ENCODE results near the gene ANKS4B. TPM values are rescaled to one million over a fixed set of nuclear protein-coding genes. Genes with fewer than 3 reads are reported as not detected.

Gene ANKS4B
- total RNA-seq, 1 experiment from 2014 or later = not detected

DNA sequence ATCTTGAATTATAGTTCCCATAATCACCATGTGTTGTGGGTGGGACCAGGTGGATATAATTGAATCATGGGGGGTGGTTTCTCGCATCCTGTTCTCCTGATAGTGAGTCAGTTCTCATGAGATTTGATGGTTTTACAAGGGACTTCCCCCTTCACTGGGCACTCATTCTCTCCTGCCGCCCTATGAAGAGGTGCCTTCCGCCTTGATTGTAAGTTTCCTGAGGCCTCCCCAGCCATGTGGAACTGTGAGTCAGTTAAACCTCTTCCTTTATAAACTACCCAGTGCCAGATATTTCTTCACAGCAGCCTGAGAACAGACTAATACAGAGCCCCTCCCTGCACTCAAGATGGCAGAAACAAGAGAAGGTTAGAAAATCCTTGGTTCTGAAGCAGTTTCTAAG, 48.7 kb upstream of the ANKS4B start:
- H3K9me3 ChIP-seq (ENCODE audit: control insufficient read depth, insufficient read depth, low read depth, low read length) = no peaks in the 10 kb centered on the region
- BruUV-seq (replicated peaks) = no TSS peak
- H3K4me3 ChIP-seq (ENCODE audit: low read depth in 2 of 2, low read length in 2 of 2) = no peak overlapping the region
- DNase-seq (ENCODE audit: low read depth, low spot score) (no peak), ATAC-seq (no peak)
- in situ Hi-C loops (cut with HindIII; ENCODE audit: low pct_unique_long_range_greater_than_20kb, low sequenced_read_pairs) (loop anchor here (25.0 kb wide), 1 partner anchor 102 kb away; the partner anchor contains the start of gene CRYM), intact Hi-C loops (cut with micrococcal nuclease; ENCODE audit: unreplicated experiment) (no loop called here)
- ChIA-PET POLR2A (no interaction called here), CTCF (no interaction called here)
- H3K36me3 ChIP-seq (ENCODE audit: control insufficient read depth, insufficient read depth, low read length) = no peaks in the 10 kb centered on the region
- H3K4me1 ChIP-seq (ENCODE audit: control insufficient read depth, insufficient read depth, low read length) = 0 out of 2 replicates have a peak, but pooled peaks cover 4% of the 10 kb centered on the region
- H3K27me3 ChIP-seq (ENCODE audit: control insufficient read depth, insufficient read depth, low read length) = no peaks in the 10 kb centered on the region
- TF ChIP-seq POLR2AphosphoS5 (IDR thresholded peaks at IDR 0.05; ENCODE audit: low read depth, low read length) = no peak
- TF ChIP-seq, protein P1, sequence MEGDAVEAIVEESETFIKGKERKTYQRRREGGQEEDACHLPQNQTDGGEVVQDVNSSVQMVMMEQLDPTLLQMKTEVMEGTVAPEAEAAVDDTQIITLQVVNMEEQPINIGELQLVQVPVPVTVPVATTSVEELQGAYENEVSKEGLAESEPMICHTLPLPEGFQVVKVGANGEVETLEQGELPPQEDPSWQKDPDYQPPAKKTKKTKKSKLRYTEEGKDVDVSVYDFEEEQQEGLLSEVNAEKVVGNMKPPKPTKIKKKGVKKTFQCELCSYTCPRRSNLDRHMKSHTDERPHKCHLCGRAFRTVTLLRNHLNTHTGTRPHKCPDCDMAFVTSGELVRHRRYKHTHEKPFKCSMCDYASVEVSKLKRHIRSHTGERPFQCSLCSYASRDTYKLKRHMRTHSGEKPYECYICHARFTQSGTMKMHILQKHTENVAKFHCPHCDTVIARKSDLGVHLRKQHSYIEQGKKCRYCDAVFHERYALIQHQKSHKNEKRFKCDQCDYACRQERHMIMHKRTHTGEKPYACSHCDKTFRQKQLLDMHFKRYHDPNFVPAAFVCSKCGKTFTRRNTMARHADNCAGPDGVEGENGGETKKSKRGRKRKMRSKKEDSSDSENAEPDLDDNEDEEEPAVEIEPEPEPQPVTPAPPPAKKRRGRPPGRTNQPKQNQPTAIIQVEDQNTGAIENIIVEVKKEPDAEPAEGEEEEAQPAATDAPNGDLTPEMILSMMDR (IDR thresholded peaks at IDR 0.05) = no peak
- TF ChIP-seq TCF7L2 (IDR thresholded peaks at IDR 0.05; ENCODE audit: low read depth, low read length) = no peak
- TF ChIP-seq SIN3A (IDR thresholded peaks at IDR 0.05; ENCODE audit: borderline replicate concordance, insufficient read depth, low read depth, low read length) = no peak
- TF ChIP-seq, protein P2, sequence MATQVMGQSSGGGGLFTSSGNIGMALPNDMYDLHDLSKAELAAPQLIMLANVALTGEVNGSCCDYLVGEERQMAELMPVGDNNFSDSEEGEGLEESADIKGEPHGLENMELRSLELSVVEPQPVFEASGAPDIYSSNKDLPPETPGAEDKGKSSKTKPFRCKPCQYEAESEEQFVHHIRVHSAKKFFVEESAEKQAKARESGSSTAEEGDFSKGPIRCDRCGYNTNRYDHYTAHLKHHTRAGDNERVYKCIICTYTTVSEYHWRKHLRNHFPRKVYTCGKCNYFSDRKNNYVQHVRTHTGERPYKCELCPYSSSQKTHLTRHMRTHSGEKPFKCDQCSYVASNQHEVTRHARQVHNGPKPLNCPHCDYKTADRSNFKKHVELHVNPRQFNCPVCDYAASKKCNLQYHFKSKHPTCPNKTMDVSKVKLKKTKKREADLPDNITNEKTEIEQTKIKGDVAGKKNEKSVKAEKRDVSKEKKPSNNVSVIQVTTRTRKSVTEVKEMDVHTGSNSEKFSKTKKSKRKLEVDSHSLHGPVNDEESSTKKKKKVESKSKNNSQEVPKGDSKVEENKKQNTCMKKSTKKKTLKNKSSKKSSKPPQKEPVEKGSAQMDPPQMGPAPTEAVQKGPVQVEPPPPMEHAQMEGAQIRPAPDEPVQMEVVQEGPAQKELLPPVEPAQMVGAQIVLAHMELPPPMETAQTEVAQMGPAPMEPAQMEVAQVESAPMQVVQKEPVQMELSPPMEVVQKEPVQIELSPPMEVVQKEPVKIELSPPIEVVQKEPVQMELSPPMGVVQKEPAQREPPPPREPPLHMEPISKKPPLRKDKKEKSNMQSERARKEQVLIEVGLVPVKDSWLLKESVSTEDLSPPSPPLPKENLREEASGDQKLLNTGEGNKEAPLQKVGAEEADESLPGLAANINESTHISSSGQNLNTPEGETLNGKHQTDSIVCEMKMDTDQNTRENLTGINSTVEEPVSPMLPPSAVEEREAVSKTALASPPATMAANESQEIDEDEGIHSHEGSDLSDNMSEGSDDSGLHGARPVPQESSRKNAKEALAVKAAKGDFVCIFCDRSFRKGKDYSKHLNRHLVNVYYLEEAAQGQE (IDR thresholded peaks at IDR 0.05; ENCODE audit: insufficient read depth in 1 of 2, low read depth in 2 of 2, low read length in 1 of 2) = no peak
- H3K27ac ChIP-seq (ENCODE audit: low read length) = no peak overlapping the region

DNA sequence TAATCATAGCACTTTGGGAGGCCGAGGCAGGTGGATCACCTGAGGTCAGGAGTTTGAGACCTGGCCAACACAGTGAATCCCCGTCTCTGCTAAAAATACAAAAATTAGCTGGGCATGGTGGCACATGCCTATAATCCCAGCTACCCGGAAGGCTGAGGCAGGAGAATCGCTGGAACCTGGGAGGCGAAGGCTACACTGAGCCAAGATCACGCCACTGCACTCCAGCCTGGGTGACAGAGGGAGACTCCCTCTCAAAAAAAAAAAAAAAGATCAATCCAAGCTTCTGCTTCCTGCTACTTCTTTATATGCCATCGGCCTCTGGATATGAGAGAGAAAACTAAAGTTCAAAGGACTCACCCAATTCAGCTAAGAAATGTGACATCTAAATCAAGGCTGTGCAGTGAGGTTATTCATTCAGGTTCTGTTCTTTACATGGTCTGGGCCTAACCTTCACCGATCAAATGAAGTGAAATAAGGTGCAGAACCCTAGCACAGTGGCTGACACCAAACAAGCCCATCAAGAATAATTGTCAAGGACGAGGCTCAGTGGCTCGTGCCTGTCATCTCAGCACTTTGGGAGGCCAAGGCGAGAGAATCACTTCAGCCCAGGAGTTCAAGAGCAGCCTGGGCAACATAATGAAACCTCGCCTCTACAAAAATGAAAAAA, 47.7 kb upstream of the ANKS4B start:
- in situ Hi-C loops (cut with HindIII; ENCODE audit: low pct_unique_long_range_greater_than_20kb, low sequenced_read_pairs) (loop anchor here (25.0 kb wide), 1 partner anchor 102 kb away; the partner anchor contains the start of gene CRYM), intact Hi-C loops (cut with micrococcal nuclease; ENCODE audit: unreplicated experiment) (no loop called here)
- Histone ChIP-seq H3K4me3 (ENCODE audit: low read depth in 2 of 2, low read length in 2 of 2) (no peak overlapping the region), H3K4me1 (ENCODE audit: control insufficient read depth, insufficient read depth, low read length) (0 out of 2 replicates have a peak, but pooled peaks cover 4% of the 10 kb centered on the region), H3K27ac (ENCODE audit: low read length) (no peak overlapping the region), H3K36me3 (ENCODE audit: control insufficient read depth, insufficient read depth, low read length) (no peaks in the 10 kb centered on the region), H3K9me3 (ENCODE audit: control insufficient read depth, insufficient read depth, low read depth, low read length) (no peaks in the 10 kb centered on the region), H3K27me3 (ENCODE audit: control insufficient read depth, insufficient read depth, low read length) (no peaks in the 10 kb centered on the region)
- DNase-seq (ENCODE audit: low read depth, low spot score) = no peak
- BruUV-seq (replicated peaks) = no TSS peak
- TF ChIP-seq, protein P1 (IDR thresholded peaks at IDR 0.05) = no peak
- TF ChIP-seq, protein P2 (IDR thresholded peaks at IDR 0.05; ENCODE audit: insufficient read depth in 1 of 2, low read depth in 2 of 2, low read length in 1 of 2) = no peak
- TF ChIP-seq POLR2AphosphoS5 (IDR thresholded peaks at IDR 0.05; ENCODE audit: low read depth, low read length) = no peak
- ATAC-seq = no peak
- POLR2A ChIA-PET = no interaction called here
- CTCF ChIA-PET = interaction anchor here (0.6 to 0.7 kb wide), 2 partner anchors 26 to 53 kb away, joined by 3 read pairs; no protein-coding TSS in a partner anchor
